Loucy (cell line): ENCODE measurements around the gene ROBO1.

Experiments used
- CTCF ChIP-seq: fragments of 200-600 bp; sonication (generic); conservative IDR thresholded peaks from 2 replicates; pipeline ENCODE4 v1.5.1; 2014; ENCODE audit warnings: mild to moderate bottlenecking, antibody characterized with exemption, low read length
- EZH2phosphoT487 ChIP-seq: fragments of 200-600 bp; IDR thresholded peaks from 2 replicates; pipeline ENCODE4 v1.6.1; 2018; ENCODE audit warnings: antibody characterized with exemption, mild to moderate bottlenecking, moderate library complexity, borderline replicate concordance

GRCh38 chr3:79639855-79640254, 127.9 kb downstream of the ROBO1 start:
- TF ChIP-seq CTCF (no peak), EZH2phosphoT487 (no peak)
